HG02970 (cell line): ENCODE data around the gene LCE7A.

Source experiments
- ATAC-seq: cut with Tn5 transposase; IDR thresholded peaks from one replicate; pipeline ENCODE4 v1.9.1; 2021; ENCODE audit warnings: mild to moderate bottlenecking, moderate library complexity, moderate number of reproducible peaks; ENCODE audit not compliant: unreplicated experiment, low FRiP score

LCE7A gene

GRCh38 chr1:152879559-152880198 lies 19.9 kb downstream of the LCE7A start:
- ATAC-seq: no peak

GRCh38 chr1:152880316-152880715 lies 20.5 kb downstream of the LCE7A start:
- no peak for ATAC-seq

GRCh38 chr1:152880907-152881306 lies 21.1 kb downstream of the LCE7A start:
- no peak for ATAC-seq

GRCh38 chr1:152884085-152884484 lies 24.3 kb downstream of the LCE7A start:
- no peak for ATAC-seq

- no peak for ATAC-seq
These were observed 24.7 kb downstream of the LCE7A start for GRCh38 chr1:152884506-152884905.

- ATAC-seq: no peak
These were observed 25.3 kb downstream of the LCE7A start for GRCh38 chr1:152884966-152885624.

GRCh38 chr1:152886085-152886484 lies 26.3 kb downstream of the LCE7A start:
- ATAC-seq: no peak

GRCh38 chr1:152886758-152887409 lies 27.1 kb downstream of the LCE7A start:
- no peak for ATAC-seq

GRCh38 chr1:152888126-152888525 lies 28.3 kb downstream of the LCE7A start:
- no peak for ATAC-seq

- ATAC-seq: no peak
These were observed 39.2 kb downstream of the LCE7A start for GRCh38 chr1:152899027-152899426.

GRCh38 chr1:152899883-152900282 lies 40.1 kb downstream of the LCE7A start:
- ATAC-seq: no peak

- no peak for ATAC-seq
These were observed 41.8 kb downstream of the LCE7A start for GRCh38 chr1:152901631-152902030.

GRCh38 chr1:152902636-152903035 lies 42.8 kb downstream of the LCE7A start:
- ATAC-seq: no peak

GRCh38 chr1:152904688-152905440 lies 45.1 kb downstream of the LCE7A start:
- no peak for ATAC-seq

- ATAC-seq: no peak
These were observed 46.3 kb downstream of the LCE7A start for GRCh38 chr1:152906023-152906565.

GRCh38 chr1:152907686-152908601 lies 48.1 kb downstream of the LCE7A start, which contains the start of gene IVL:
TSS of gene IVL (plus strand) at chr1:152908546. CDS start at chr1:152909798, 1,252 bp downstream.
- ATAC-seq: no peak

- no peak for ATAC-seq
These were observed 49.4 kb downstream of the LCE7A start for GRCh38 chr1:152909206-152909605.
